SU-DHL-6 (cell line): ENCODE results near the gene DENND6B.
A peak's percentile ranks its signal among the peaks of the same experiment; 100 is the strongest.
"Not testable (repeated sequence)": the region's sequence is repeated elsewhere in the genome, so short reads cannot be mapped to it uniquely, and the experiment has no call there.

ENCODE experiments used
- H2AFZ ChIP-seq: fragments of 200-600 bp; sonication (generic); 2 replicates; pipeline ENCODE4 v1.6.1; 2014; ENCODE audit warnings: low read depth, mild to moderate bottlenecking, moderate library complexity, mixed read lengths, antibody characterized with exemption, low read length; ENCODE audit not compliant: severe bottlenecking
- H3F3A ChIP-seq: fragments of 200-600 bp; shearing (Covaris generic); 2 replicates; pipeline ENCODE4 v1.6.0; 2016; ENCODE audit warnings: antibody characterized with exemption, mild to moderate bottlenecking; ENCODE audit not compliant: insufficient read depth
- H3K27ac ChIP-seq: fragments of 200-600 bp; sonication (generic); 2 replicates; pipeline ENCODE4 v1.5.1; 2016; ENCODE audit warnings: low read depth, mild to moderate bottlenecking, low read length, moderate library complexity, mixed read lengths
- H3K27me3 ChIP-seq: fragments of 200-600 bp; sonication (generic), shearing (Covaris generic); 2 replicates; pipeline ENCODE4 v1.6.0; 2014; ENCODE audit warnings: mild to moderate bottlenecking, low read length
- H3K36me3 ChIP-seq: fragments of 200-600 bp; sonication (generic); 2 replicates; pipeline ENCODE4 v1.6.1; 2014; ENCODE audit warnings: mild to moderate bottlenecking, low read length, mixed read lengths
- H3K4me2 ChIP-seq: fragments of 300-600, 200-600 bp; shearing (Covaris generic), sonication (generic); 2 replicates; pipeline ENCODE4 v1.6.0; 2014; ENCODE audit warnings: low read length, low read depth, mild to moderate bottlenecking; ENCODE audit not compliant: poor library complexity, severe bottlenecking
- H3K4me3 ChIP-seq: fragments of 200-600 bp; sonication (generic); 2 replicates; pipeline ENCODE4 v1.5.1; 2014; ENCODE audit warnings: antibody characterized with exemption, low read length, mild to moderate bottlenecking, mixed read lengths; ENCODE audit not compliant: insufficient read depth, poor library complexity, severe bottlenecking
- H3K79me2 ChIP-seq: fragments of 200-600 bp; sonication (generic); 2 replicates; pipeline ENCODE4 v1.6.1; 2014; ENCODE audit warnings: mild to moderate bottlenecking, low read length, moderate library complexity; ENCODE audit not compliant: insufficient read depth
- H3K9ac ChIP-seq: fragments of 200-600 bp; sonication (generic); 2 replicates; pipeline ENCODE4 v1.7.0; 2014; ENCODE audit warnings: mild to moderate bottlenecking, low read length
- H3K9me2 ChIP-seq: fragments of 200-600 bp; sonication (generic); replicated peaks from 2 replicates; pipeline ENCODE4 v1.6.1; 2014; ENCODE audit warnings: low read length; ENCODE audit not compliant: insufficient read depth
- H3K9me3 ChIP-seq: fragments of 200-600 bp; sonication (generic); 2 replicates; pipeline ENCODE4 v1.6.1; 2014; ENCODE audit warnings: low read length, mixed read lengths; ENCODE audit not compliant: insufficient read depth
- H4K20me1 ChIP-seq: fragments of 200-600 bp; sonication (generic); 2 replicates; pipeline ENCODE4 v1.6.1; 2014; ENCODE audit warnings: low read depth, mild to moderate bottlenecking, antibody characterized with exemption, low read length, moderate library complexity, mixed read lengths
- EZH2phosphoT487 ChIP-seq: fragments of 200-600 bp; sonication (generic), shearing (Covaris generic); conservative IDR thresholded peaks from 2 replicates; pipeline ENCODE4 v1.6.1; 2018; ENCODE audit warnings: mild to moderate bottlenecking, antibody characterized with exemption, low read length, moderate library complexity, mixed read lengths
- TF ChIP-seq, protein P1 (sequence below): fragments of 200-600 bp; sonication (generic); IDR thresholded peaks from one replicate; pipeline ENCODE4 v1.5.1; 2017; ENCODE audit warnings: antibody characterized with exemption, mild to moderate bottlenecking, low read length, moderate library complexity; ENCODE audit not compliant: insufficient read depth, poor library complexity, severe bottlenecking

The DENND6B gene

DNA sequence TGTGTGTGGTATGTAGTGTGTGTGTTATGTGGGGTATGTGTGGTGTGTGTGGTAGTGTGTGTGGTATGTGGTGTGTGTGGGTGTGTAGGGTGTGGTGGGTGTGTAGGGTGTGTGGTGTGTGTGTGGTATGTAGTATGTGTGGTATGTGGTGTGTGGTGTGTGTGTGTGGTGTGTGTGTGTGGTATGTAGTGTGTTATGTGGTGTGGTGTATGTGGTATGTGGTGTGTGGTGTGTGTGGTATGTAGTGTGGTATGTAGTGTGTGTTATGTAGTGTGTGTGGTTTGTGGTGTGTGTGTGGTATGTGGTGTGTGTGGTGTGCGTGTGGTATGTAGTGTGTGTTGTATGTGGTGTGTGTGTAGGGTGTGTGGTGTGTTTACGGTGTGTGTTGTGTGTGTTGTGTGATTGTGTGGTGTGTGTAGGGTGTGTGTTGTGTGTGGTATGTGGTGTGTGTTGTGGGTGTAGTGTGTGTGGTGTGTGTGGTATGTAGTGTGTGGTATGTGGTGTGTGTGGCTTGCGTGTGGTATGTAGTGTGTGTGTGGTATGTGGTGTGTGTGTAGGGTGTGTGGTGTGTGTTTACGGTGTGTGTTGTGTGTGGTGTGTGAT is 12.1 kb upstream of the DENND6B start:
- Histone ChIP-seq H3K27me3 (no peaks in the 10 kb centered on the region), H2AFZ (no peak overlapping the region), H4K20me1 (no peaks in the 10 kb centered on the region), H3K4me3 (no peak overlapping the region), H3F3A (peaks cover 68% of the 10 kb centered on the region), H3K9ac (no peak overlapping the region), H3K9me2 (no peaks in the 10 kb centered on the region), H3K9me3 (no peaks in the 10 kb centered on the region), H3K36me3 (no peaks in the 10 kb centered on the region), H3K4me2 (no peak overlapping the region), H3K79me2 (peaks cover 24% of the 10 kb centered on the region), H3K27ac (peak overlapping the region; percentile 23; the same call in 1 of the 2 replicates)
- TF ChIP-seq EZH2phosphoT487, result no peak
- TF ChIP-seq, protein P1, sequence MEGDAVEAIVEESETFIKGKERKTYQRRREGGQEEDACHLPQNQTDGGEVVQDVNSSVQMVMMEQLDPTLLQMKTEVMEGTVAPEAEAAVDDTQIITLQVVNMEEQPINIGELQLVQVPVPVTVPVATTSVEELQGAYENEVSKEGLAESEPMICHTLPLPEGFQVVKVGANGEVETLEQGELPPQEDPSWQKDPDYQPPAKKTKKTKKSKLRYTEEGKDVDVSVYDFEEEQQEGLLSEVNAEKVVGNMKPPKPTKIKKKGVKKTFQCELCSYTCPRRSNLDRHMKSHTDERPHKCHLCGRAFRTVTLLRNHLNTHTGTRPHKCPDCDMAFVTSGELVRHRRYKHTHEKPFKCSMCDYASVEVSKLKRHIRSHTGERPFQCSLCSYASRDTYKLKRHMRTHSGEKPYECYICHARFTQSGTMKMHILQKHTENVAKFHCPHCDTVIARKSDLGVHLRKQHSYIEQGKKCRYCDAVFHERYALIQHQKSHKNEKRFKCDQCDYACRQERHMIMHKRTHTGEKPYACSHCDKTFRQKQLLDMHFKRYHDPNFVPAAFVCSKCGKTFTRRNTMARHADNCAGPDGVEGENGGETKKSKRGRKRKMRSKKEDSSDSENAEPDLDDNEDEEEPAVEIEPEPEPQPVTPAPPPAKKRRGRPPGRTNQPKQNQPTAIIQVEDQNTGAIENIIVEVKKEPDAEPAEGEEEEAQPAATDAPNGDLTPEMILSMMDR, result no peak

DNA sequence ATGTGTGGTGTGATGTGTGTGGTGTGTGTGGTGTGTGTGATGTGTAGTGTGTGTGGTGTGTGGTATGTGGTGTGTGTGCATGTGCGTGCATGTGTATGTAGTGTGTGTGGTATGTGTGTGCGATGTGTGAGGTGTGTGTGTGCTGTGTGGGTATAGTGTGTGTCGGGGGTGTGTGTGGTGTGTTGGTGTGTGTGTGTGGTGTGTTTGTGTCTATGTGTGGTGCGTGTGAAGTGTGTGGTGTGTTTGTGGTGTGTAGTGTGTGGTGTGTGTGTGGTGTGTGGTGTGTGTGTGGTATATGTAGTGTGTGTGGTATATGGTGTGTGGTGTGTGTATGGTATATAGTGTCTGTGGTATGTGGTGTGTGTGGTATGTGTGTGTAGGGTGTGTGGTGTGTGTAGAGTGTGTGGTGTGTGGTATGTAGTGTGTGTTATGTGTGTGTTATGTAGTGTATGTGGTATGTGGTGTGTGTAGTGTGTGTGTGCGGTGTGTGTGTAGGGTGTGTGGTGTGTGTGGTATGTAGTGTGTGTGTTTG is 11.3 kb upstream of the DENND6B start:
- TF ChIP-seq, protein P1, result no peak
- no peak for TF ChIP-seq EZH2phosphoT487
- H2AFZ ChIP-seq, result no peak overlapping the region
- H3K9me3 ChIP-seq, result no peaks in the 10 kb centered on the region
- no peak overlapping the region for H3K9ac ChIP-seq
- H3K4me3 ChIP-seq, result no peak overlapping the region
- H3K27me3 ChIP-seq, result no peaks in the 10 kb centered on the region
- H3K27ac ChIP-seq, result 0 out of 2 replicates have a peak overlapping the region, but pooled peaks have one; percentile 3
- peaks cover 77% of the 10 kb centered on the region for H3F3A ChIP-seq
- H3K79me2 ChIP-seq, result peaks cover 21% of the 10 kb centered on the region
- H3K9me2 ChIP-seq, result no peaks in the 10 kb centered on the region
- H3K4me2 ChIP-seq, result no peak overlapping the region
- no peaks in the 10 kb centered on the region for H4K20me1 ChIP-seq
- H3K36me3 ChIP-seq, result no peaks in the 10 kb centered on the region

DNA sequence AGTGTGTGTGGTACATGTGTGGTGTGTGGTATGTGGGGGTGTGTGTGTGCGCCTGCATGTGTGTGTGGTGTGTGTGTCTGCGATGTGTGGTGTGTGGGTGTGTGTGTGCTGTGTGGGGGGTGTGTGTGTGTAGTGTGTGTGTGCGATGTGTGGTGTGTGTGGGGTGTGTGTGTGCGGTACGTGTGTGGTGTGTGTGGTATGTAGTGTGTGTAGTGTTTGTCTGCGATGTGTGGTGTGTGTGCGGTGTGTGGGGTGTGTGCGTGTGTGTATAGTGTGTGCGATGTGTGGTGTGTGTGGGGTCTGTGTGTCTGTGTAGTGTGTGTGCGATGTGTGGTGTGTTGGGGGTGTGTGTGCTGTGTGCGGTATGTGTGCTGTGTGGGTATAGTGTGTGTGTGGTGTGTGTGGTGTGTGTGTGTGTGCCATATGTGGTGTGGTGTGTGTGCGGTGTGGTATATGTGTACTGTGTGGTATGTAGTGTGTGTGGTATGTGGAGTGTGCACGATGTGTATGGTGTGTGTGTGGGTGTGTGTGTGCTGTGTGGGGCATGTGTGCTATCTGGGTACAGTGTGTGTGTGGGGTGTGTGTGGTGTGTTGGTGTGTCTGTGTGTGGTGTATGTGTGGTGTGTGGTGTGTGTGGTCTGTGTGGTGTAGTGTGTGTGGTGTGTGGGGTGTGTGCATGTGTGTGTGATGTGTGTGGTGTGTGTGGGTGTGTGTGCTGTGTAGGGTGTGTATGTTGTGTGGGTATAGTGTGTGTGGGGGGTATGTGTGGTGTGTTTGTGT is 10.6 kb upstream of the DENND6B start:
- Histone ChIP-seq H3K36me3 (no peaks in the 10 kb centered on the region), H4K20me1 (no peaks in the 10 kb centered on the region), H3K9ac (no peak overlapping the region), H3K9me3 (no peaks in the 10 kb centered on the region), H2AFZ (no peak overlapping the region), H3K4me2 (no peak overlapping the region), H3K27me3 (no peaks in the 10 kb centered on the region), H3K27ac (peak overlapping the region; percentile 99), H3K4me3 (no peak overlapping the region), H3F3A (peaks cover 79% of the 10 kb centered on the region), H3K79me2 (peaks cover 21% of the 10 kb centered on the region), H3K9me2 (no peaks in the 10 kb centered on the region)
- TF ChIP-seq, protein P1, result no peak
- TF ChIP-seq EZH2phosphoT487, result no peak

DNA sequence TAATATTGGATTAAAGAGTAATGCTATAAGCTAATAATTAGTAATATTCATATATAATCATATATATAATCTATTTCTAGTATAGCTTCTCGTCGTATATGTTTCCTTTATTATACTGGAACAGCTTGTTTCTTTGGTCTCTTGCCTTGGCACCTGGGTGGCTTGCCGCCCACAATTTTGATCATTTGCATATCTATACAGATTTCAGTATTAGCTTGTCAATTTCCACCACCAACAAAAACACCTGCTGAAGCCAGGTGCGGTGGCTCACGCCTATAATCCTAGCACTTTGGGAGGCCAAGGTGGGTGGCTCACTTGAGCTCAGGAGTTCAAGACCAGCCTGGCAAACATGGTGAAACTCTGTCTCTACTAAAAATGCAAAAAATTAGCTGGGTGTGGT is 7.6 kb upstream of the DENND6B start:
- not testable (repeated sequence) for H3K36me3 ChIP-seq, H4K20me1 ChIP-seq, H3K9me3 ChIP-seq, H2AFZ ChIP-seq, H3K9me2 ChIP-seq, H3K27me3 ChIP-seq
- peak overlapping the region; percentile 48 for H3K9ac ChIP-seq
- peak overlapping the region; percentile 99 for H3K27ac ChIP-seq
- H3K4me3 ChIP-seq, result peak overlapping the region; percentile 39
- H3K4me2 ChIP-seq, result peak overlapping the region; percentile 91
- H3F3A ChIP-seq, result peaks cover 72% of the 10 kb centered on the region
- H3K79me2 ChIP-seq, result peaks cover 30% of the 10 kb centered on the region
